ENCODE results near the gene SLC27A3.

Gene SLC27A3

DNA sequence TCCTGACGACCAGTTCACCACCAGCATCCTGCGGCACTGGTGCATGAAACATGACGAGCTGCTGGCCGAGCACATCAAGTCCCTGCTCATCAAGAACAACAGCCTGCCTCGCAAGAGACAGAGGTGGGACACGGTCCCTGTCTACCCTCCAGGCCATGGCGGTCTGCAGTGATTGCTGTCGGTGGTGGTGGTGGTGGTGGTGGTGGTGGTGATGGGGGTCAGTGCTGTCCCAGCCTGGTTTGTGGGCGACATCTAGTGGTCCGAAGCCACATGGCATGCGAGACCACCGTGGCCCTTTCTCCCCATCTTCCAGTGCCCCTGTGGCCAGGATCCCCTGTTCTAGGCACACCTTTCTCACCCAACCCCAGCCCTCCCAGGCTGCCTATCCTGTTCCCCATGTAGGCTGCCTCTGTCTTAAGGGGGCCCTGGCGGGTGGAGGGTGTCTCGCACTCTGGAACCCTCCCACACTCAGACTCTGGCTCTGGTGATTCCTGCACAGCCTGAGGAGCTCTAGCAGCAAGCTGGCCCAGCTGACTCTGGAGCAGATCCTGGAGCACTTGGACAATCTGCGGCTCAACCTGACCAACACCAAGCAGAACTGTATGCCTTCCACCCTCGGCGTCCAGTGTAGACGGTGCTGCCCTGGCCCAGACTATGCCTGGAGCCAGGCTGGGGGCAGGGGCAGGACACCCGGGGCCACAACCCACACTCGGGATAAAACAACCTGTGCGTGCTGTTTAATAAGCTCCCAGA lies 3.2 kb upstream of the SLC27A3 start:
- no peak for DNase-seq (ENCODE audit: extremely low read depth, low read depth)
- TF ChIP-seq, protein P1, sequence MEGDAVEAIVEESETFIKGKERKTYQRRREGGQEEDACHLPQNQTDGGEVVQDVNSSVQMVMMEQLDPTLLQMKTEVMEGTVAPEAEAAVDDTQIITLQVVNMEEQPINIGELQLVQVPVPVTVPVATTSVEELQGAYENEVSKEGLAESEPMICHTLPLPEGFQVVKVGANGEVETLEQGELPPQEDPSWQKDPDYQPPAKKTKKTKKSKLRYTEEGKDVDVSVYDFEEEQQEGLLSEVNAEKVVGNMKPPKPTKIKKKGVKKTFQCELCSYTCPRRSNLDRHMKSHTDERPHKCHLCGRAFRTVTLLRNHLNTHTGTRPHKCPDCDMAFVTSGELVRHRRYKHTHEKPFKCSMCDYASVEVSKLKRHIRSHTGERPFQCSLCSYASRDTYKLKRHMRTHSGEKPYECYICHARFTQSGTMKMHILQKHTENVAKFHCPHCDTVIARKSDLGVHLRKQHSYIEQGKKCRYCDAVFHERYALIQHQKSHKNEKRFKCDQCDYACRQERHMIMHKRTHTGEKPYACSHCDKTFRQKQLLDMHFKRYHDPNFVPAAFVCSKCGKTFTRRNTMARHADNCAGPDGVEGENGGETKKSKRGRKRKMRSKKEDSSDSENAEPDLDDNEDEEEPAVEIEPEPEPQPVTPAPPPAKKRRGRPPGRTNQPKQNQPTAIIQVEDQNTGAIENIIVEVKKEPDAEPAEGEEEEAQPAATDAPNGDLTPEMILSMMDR (IDR thresholded peaks at IDR 0.05; ENCODE audit: low read depth, low read length): peak; percentile 32

DNA sequence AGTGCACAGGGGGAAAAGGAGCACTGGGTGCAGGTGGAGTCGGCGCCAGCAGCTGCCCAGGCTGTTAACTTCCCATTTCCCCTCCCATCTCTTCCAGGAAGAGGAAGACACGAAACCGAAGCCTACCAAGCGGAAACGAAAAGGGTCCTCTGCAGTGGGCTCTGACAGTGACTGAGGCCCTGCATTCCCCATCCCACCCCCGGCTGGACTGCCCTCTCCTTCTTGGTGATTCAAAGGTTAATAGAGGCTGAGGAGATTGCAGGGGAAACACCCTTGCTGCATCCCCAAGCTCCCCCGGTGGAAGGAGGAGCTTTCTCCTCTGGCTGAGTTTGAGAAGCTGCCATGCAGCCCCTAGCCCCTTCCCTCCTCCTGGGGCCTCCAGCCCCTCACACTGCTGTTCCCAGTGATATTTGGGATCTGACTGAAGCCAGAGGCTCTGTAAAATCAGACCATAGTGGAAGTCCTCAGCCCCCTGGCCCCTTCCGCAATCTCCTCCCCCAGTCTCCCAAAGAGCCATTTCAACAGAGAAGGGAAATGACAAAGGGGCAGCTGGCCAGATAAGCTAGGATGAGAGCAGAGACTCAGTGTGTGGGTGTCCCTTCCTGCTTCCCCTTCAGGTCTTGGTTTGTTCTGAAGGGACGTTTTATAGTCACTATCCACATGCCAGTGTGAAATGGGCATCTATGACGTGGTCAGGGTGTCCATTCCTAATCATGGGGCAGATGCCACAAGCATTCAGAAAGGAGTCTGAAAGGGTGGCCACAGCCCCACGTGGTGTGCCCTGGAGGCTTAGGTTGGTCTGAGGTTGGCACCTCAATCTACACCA lies 1.9 kb upstream of the SLC27A3 start:
- no peak for DNase-seq (ENCODE audit: extremely low read depth, low read depth)
- TF ChIP-seq, protein P1 (IDR thresholded peaks at IDR 0.05; ENCODE audit: low read depth, low read length): no peak

DNA sequence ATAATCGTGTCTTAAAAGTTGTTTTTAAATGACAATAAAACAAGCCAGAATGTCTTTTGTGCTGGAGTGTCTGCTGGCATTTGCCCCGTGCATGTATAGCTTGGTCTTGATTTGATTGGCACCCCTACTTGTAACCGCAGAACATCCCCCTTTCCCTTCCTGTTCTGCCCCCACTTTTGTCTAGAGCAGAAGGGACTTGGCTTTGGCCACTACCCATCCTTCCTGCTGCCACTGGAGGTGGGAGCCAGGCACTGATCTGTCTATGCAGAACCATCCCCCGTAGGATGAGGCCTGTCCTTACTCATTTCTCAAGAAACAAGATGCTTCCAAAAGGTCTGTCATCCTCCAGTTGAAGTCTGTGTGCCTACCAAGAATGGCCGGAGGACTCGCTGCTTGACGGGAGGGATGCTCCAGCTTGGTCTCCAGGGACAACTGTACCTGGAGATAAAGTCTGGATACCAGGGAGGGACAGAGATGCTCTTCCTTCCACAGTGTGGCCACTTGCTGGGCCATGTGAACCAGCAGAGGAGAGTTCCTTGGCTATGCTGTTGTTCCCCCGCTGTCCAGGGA lies 1.1 kb upstream of the SLC27A3 start:
- DNase-seq (ENCODE audit: extremely low read depth, low read depth): no peak
- TF ChIP-seq, protein P1 (IDR thresholded peaks at IDR 0.05; ENCODE audit: low read depth, low read length): no peak

DNA sequence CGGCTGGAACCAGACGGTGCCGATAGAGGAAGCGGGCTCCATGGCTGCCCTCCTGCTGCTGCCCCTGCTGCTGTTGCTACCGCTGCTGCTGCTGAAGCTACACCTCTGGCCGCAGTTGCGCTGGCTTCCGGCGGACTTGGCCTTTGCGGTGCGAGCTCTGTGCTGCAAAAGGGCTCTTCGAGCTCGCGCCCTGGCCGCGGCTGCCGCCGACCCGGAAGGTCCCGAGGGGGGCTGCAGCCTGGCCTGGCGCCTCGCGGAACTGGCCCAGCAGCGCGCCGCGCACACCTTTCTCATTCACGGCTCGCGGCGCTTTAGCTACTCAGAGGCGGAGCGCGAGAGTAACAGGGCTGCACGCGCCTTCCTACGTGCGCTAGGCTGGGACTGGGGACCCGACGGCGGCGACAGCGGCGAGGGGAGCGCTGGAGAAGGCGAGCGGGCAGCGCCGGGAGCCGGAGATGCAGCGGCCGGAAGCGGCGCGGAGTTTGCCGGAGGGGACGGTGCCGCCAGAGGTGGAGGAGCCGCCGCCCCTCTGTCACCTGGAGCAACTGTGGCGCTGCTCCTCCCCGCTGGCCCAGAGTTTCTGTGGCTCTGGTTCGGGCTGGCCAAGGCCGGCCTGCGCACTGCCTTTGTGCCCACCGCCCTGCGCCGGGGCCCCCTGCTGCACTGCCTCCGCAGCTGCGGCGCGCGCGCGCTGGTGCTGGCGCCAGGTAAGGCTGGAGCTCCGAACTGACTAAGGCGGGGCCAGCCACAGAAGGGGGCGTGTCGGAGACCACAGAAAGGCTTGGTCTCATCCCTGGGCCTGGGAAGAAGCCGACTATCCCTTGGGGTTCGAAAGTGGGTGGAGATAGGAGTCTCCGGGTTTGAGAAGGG lies 486 bp downstream of the SLC27A3 start:
- TF ChIP-seq, protein P1 (IDR thresholded peaks at IDR 0.05; ENCODE audit: low read depth, low read length): no peak
- no peak for DNase-seq (ENCODE audit: extremely low read depth, low read depth)

DNA sequence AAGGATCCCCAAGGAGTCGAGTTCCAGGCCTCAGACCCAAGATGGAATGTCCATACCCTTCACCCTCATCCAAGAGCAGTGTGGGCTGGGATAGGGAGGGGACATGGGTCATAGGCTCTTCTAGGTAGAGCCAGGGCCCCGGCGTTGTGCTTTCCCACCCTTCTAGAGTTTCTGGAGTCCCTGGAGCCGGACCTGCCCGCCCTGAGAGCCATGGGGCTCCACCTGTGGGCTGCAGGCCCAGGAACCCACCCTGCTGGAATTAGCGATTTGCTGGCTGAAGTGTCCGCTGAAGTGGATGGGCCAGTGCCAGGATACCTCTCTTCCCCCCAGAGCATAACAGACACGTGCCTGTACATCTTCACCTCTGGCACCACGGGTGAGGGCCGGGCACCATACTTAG lies 1.1 kb downstream of the SLC27A3 start:
- TF ChIP-seq, protein P1 (IDR thresholded peaks at IDR 0.05; ENCODE audit: low read depth, low read length): no peak
- no peak for DNase-seq (ENCODE audit: extremely low read depth, low read depth)

DNA sequence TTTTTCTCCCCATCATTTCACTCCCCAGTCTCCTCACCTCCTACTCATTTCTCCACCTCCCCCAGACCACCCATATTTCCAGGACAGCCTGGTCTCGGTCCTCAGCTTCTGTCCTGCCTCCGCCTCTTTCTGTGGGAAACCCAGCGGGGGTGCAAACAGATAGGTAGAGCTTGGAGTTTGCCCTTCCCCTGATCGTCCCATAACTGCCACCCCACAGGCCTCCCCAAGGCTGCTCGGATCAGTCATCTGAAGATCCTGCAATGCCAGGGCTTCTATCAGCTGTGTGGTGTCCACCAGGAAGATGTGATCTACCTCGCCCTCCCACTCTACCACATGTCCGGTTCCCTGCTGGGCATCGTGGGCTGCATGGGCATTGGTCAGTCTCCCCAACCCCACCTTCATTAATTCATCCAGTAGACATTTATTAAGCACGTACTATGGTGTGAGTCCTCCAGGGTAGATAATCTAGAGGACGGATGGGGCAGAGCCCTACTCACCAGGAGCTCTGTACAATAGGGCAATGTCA lies 1.7 kb downstream of the SLC27A3 start:
- TF ChIP-seq, protein P1 (IDR thresholded peaks at IDR 0.05; ENCODE audit: low read depth, low read length): no peak
- no peak for DNase-seq (ENCODE audit: extremely low read depth, low read depth)

Data from AG09319 (cell line).